ENCODE data around the gene OR12D3. TPM values are rescaled to one million over a fixed set of nuclear protein-coding genes. Genes with fewer than 3 reads are reported as not detected.
"Not testable (repeated sequence)": the region's sequence is repeated elsewhere in the genome, so short reads cannot be mapped to it uniquely, and the experiment has no call there.

OR12D3 gene
- total and polyA plus RNA-seq, 2 donors (not counting 1 experiment from before 2014, with no cell fraction given): not detected

- Histone ChIP-seq H2AFZ (ENCODE audit: insufficient read depth, low read depth, low read length, poor library complexity, severe bottlenecking) (no peak overlapping the region), H3K36me3 (replicated peaks in 1 of 2; ENCODE audit: control extremely low read depth in 1 of 2, control insufficient read depth in 1 of 2, extremely low read depth in 1 of 2, insufficient read depth in 2 of 2, low read length in 1 of 2) (no peaks in the 10 kb centered on the region), H3K27ac (ENCODE audit: low read length in 2 of 2) (no peak overlapping the region), H3K4me1 (ENCODE audit: control insufficient read depth in 2 of 2, insufficient read depth in 2 of 2, low read length in 2 of 2) (no peaks in the 10 kb centered on the region), H3K4me2 (replicated peaks; ENCODE audit: low read depth, low read length, poor library complexity, severe bottlenecking) (no peak overlapping the region), H3K4me3 (ENCODE audit: control extremely low read depth in 1 of 5, extremely low read depth in 1 of 5, insufficient read depth in 1 of 5, low read depth in 2 of 5, low read length in 4 of 5) (no peak overlapping the region), H3K27me3 (replicated peaks in 1 of 4; ENCODE audit: control extremely low read depth in 1 of 4, control insufficient read depth in 3 of 4, insufficient read depth in 4 of 4, low read length in 3 of 4) (peaks cover 0 to 16% (median 2%) of the 10 kb centered on the region in 4 experiments), H3K9me3 (ENCODE audit: control extremely low read depth in 1 of 3, control insufficient read depth in 2 of 3, insufficient read depth in 1 of 3, low read length in 2 of 3) (no peaks in the 10 kb centered on the region), H3K9ac (ENCODE audit: low read length) (no peak overlapping the region), H3K79me2 (ENCODE audit: control insufficient read depth, insufficient read depth, low read length) (no peaks in the 10 kb centered on the region), H4K20me1 (ENCODE audit: control insufficient read depth, insufficient read depth, low read length, poor library complexity, severe bottlenecking) (no peaks in the 10 kb centered on the region)
- POLR2A ChIA-PET: no interaction called here
- H3K9me3 Mint-ChIP-seq (ENCODE audit: insufficient read depth): no peaks in the 10 kb centered on the region
- no peak for DNase-seq
- ATAC-seq (ENCODE audit: low read depth): no peak
- no peaks in the 10 kb centered on the region for H3K4me1 Mint-ChIP-seq
- intact Hi-C loops (cut with micrococcal nuclease): no loop called here
- no peak overlapping the region for H3K4me3 Mint-ChIP-seq
- TF ChIP-seq CTCF (IDR thresholded peaks at IDR 0.05) (no peak), EZH2 (IDR thresholded peaks at IDR 0.05; ENCODE audit: borderline replicate concordance, insufficient read depth, low read depth, low read length, poor library complexity, severe bottlenecking) (no peak)
- peaks cover 44% of the 10 kb centered on the region for H3K27me3 Mint-ChIP-seq
- no peak overlapping the region for H3K27ac Mint-ChIP-seq
- CTCF ChIA-PET: no interaction called here
Observed at GRCh38 chr6:29354980-29355379, 20.1 kb downstream of the OR12D3 start.

GRCh38 chr6:29349348-29349747 lies 25.7 kb downstream of the OR12D3 start:
- H3K4me1 Mint-ChIP-seq; DNase-seq; H3K27me3 ChIP-seq (replicated peaks in 1 of 4; ENCODE audit: control extremely low read depth in 1 of 4, control insufficient read depth in 3 of 4, insufficient read depth in 4 of 4, low read length in 3 of 4); H3K9me3 Mint-ChIP-seq (ENCODE audit: insufficient read depth); H3K79me2 ChIP-seq (ENCODE audit: control insufficient read depth, insufficient read depth, low read length); H4K20me1 ChIP-seq (ENCODE audit: control insufficient read depth, insufficient read depth, low read length, poor library complexity, severe bottlenecking); H3K4me3 Mint-ChIP-seq; H3K36me3 ChIP-seq (replicated peaks in 1 of 2; ENCODE audit: control extremely low read depth in 1 of 2, control insufficient read depth in 1 of 2, extremely low read depth in 1 of 2, insufficient read depth in 2 of 2, low read length in 1 of 2); CTCF ChIA-PET; H3K4me2 ChIP-seq (replicated peaks; ENCODE audit: low read depth, low read length, poor library complexity, severe bottlenecking); H2AFZ ChIP-seq (ENCODE audit: insufficient read depth, low read depth, low read length, poor library complexity, severe bottlenecking); H3K9ac ChIP-seq (ENCODE audit: low read length); POLR2A ChIA-PET; H3K4me3 ChIP-seq (ENCODE audit: control extremely low read depth in 1 of 5, extremely low read depth in 1 of 5, insufficient read depth in 1 of 5, low read depth in 2 of 5, low read length in 4 of 5); H3K9me3 ChIP-seq (ENCODE audit: control extremely low read depth in 1 of 3, control insufficient read depth in 2 of 3, insufficient read depth in 1 of 3, low read length in 2 of 3); H3K4me1 ChIP-seq (ENCODE audit: control insufficient read depth in 2 of 2, insufficient read depth in 2 of 2, low read length in 2 of 2); ATAC-seq (ENCODE audit: low read depth); intact Hi-C loops (cut with micrococcal nuclease); H3K27ac ChIP-seq (ENCODE audit: low read length in 2 of 2); H3K27ac Mint-ChIP-seq: not testable (repeated sequence)
- peaks cover 19% of the 10 kb centered on the region for H3K27me3 Mint-ChIP-seq
- no CpG with 5 or more reads among the region's 3 CpGs for WGBS (ENCODE audit: insufficient coverage)

All from B cell (primary cell).